Measurements from ENCODE around the gene ACTG1. TPM values are rescaled to one million over a fixed set of nuclear protein-coding genes. Genes with fewer than 3 reads are reported as not detected.

The ACTG1 gene
- total and polyA plus RNA-seq, 9 of the 15 experiments (the other 6 are each of a cell fraction or from before 2014, with no cell fraction given), result 224 to 1,775 (median 568) TPM

DNA sequence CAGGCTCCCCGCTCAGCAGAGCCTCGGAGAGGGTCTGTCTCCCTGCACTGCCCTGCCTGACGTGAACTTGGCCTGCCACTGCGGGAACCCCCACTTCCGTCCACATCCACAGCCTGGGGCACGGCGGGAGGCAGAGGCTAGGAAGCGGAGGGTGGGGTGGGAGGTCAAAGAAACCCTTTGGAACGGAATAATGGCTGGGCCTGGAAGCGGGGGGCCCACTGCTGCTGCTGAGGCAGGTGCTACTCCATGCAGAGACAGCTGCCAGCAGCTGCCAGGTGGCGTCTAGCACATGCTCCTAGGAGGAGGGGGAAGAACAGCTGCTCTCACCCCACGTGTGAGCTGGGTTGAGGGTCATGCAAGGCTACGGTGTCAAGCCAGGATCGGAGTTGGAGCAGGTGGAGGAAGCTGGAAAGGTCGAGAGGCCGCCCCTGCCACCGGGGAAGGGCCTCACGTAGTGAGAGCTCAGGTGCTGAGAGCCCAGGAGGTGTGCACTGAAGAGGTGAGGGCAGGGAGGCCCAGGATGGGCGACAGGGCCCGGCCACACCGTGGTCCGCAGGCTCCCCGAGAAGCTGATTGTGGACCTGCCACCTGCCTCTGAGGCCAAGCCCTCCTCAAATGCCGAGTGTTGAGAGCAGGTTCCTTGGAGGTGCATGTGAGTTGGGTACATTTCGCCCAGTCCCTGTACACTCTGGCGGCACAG lies 25.4 kb upstream of the ACTG1 start (continued):
- TF ChIP-seq ZNF778 (CRISPR knock-in tag; IDR thresholded peaks at IDR 0.05) (no peak), ZNF143 (CRISPR knock-in tag; IDR thresholded peaks at IDR 0.05) (no peak), BRD9 (IDR thresholded peaks at IDR 0.05; ENCODE audit: low read depth, partially characterized antibody) (no peak)

DNA sequence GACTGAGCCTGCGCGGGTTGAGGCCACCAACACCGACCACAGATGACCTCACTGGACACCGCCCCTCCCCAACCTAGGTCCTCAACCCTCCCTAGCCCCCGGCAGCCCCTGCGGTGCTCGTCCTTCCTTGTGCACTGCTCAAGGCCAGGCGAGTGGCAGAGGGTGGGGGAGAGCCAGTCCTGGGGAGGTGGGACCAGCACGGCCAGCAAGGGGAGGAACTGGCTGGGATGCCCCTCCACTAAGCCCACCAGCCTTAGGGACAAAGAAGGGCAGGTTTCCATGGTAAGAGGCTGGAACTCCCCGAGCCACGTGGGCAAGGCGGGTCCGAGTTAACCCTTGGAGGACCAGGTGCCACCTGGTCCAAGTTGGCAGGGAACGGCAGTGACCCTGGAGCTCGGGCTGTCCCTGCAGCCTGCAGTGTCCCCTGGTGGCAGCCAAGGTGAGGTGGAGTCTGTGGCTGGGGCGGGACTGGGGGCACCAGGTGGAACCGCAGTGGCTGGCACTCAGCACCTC lies 24.8 kb upstream of the ACTG1 start:
- H4K20me1 ChIP-seq (replicated peaks; ENCODE audit: control insufficient read depth, insufficient read depth, low read length), result peaks cover 13% of the 10 kb centered on the region; the same call in 1 of the 2 replicates
- peaks cover 4% of the 10 kb centered on the region for H3K9me1 ChIP-seq (ENCODE audit: control insufficient read depth, insufficient read depth, low read length)
- H3K4me2 ChIP-seq (ENCODE audit: insufficient read depth, low read length), result no peak overlapping the region
- no peaks in the 10 kb centered on the region for H3K9me3 ChIP-seq (replicated peaks; ENCODE audit: control insufficient read depth, insufficient read depth, low read depth, low read length)
- peak overlapping the region in 1 of 2 experiments; percentile 35; a peak in 1 of 4 replicates for H3K9ac ChIP-seq (ENCODE audit: insufficient read depth in 1 of 2, low read depth in 2 of 2, low read length in 2 of 2)
- BruUV-seq (replicated peaks), result no TSS peak
- no peak overlapping the region for H2AFZ ChIP-seq (ENCODE audit: low read depth, low read length)
- FAIRE-seq, result no peak
- H3K27me3 ChIP-seq (ENCODE audit: control insufficient read depth in 2 of 2, insufficient read depth in 2 of 2, low read length in 2 of 2), result no peaks in the 10 kb centered on the region
- H3K79me2 ChIP-seq (ENCODE audit: control insufficient read depth, insufficient read depth, low read length), result no peaks in the 10 kb centered on the region
- POLR2A ChIA-PET, result interaction anchor here (1.5 to 4.0 kb wide), 2 partner anchors 14 to 15 kb away, joined by 3 to 26 read pairs; partner anchors contain the start of gene FAAP100
- CTCF ChIA-PET (ENCODE audit: low intra/inter-chr PET ratio), result interaction anchor here (0.9 to 1.9 kb wide), 2 partner anchors 282 to 284 kb away, joined by 3 to 11 read pairs; no protein-coding TSS in a partner anchor
- ATAC-seq, result peak; percentile 67
- peaks cover 27% of the 10 kb centered on the region; the same call in 2 of the 3 replicates for H3K36me3 ChIP-seq (ENCODE audit: control insufficient read depth, insufficient read depth, low read length)
- H3K4me3 ChIP-seq, result no peak overlapping the region
- no peak overlapping the region for H3K27ac ChIP-seq (ENCODE audit: extremely low read depth, low read depth, low read length)
- in situ Hi-C loops (cut with MboI), result no loop called here
- intact Hi-C loops (cut with micrococcal nuclease), result no loop called here
- 59% methylated on average over 7 of the region's 17 CpGs for WGBS (ENCODE audit: insufficient coverage, low coverage, missing lambda C conversion rate)
- DNase-seq (ENCODE audit: extremely low read depth in 1 of 4, low spot score in 3 of 4), result peak in 2 of 4 experiments; percentile 54 to 59
- H3K4me1 ChIP-seq (replicated peaks in 1 of 2; ENCODE audit: control insufficient read depth in 2 of 2, insufficient read depth in 2 of 2, low read length in 2 of 2), result peaks cover 0 to 63% of the 10 kb centered on the region in 2 experiments; a peak in 2 of 5 replicates
- no peak for TF ChIP-seq SMARCE1 (IDR thresholded peaks at IDR 0.05)
- no peak for TF ChIP-seq NELFE (IDR thresholded peaks at IDR 0.05; ENCODE audit: insufficient read depth, insufficient read length)
- TF ChIP-seq NCOA1 (IDR thresholded peaks at IDR 0.05; ENCODE audit: low read depth), result no peak
- peak; percentile 28; the same call in 1 of the 2 replicates for TF ChIP-seq SMC3 (conservative IDR thresholded peaks at IDR 0.05; ENCODE audit: insufficient read depth, low read depth, low read length)
- no peak for TF ChIP-seq YY1 (IDR thresholded peaks at IDR 0.05; ENCODE audit: borderline replicate concordance in 1 of 3, control insufficient read depth in 1 of 3, extremely low read depth in 1 of 3, insufficient read depth in 3 of 3, insufficient read length in 1 of 3, insufficient replicate concordance in 2 of 3, low read depth in 1 of 3, low read length in 2 of 3)
- peak in 1 of 2 experiments; percentile 40; a peak in 1 of 4 replicates for TF ChIP-seq RAD21 (CRISPR knock-in tag; conservative IDR thresholded peaks at IDR 0.05 in 1 of 2, IDR thresholded peaks at IDR 0.05 in 1 of 2)
- no peak for TF ChIP-seq ZNF436 (CRISPR knock-in tag; IDR thresholded peaks at IDR 0.05)
- no peak for TF ChIP-seq ZNF134 (CRISPR knock-in tag; conservative IDR thresholded peaks at IDR 0.05)
- no peak for TF ChIP-seq ZC3H4 (CRISPR knock-in tag; IDR thresholded peaks at IDR 0.05; ENCODE audit: borderline replicate concordance)
- no peak for TF ChIP-seq HDAC1 (IDR thresholded peaks at IDR 0.05)
- TF ChIP-seq, protein P1, sequence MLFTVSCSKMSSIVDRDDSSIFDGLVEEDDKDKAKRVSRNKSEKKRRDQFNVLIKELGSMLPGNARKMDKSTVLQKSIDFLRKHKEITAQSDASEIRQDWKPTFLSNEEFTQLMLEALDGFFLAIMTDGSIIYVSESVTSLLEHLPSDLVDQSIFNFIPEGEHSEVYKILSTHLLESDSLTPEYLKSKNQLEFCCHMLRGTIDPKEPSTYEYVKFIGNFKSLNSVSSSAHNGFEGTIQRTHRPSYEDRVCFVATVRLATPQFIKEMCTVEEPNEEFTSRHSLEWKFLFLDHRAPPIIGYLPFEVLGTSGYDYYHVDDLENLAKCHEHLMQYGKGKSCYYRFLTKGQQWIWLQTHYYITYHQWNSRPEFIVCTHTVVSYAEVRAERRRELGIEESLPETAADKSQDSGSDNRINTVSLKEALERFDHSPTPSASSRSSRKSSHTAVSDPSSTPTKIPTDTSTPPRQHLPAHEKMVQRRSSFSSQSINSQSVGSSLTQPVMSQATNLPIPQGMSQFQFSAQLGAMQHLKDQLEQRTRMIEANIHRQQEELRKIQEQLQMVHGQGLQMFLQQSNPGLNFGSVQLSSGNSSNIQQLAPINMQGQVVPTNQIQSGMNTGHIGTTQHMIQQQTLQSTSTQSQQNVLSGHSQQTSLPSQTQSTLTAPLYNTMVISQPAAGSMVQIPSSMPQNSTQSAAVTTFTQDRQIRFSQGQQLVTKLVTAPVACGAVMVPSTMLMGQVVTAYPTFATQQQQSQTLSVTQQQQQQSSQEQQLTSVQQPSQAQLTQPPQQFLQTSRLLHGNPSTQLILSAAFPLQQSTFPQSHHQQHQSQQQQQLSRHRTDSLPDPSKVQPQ (CRISPR knock-in tag; IDR thresholded peaks at IDR 0.05; ENCODE audit: borderline replicate concordance), result no peak
- TF ChIP-seq PTTG1 (tag; IDR thresholded peaks at IDR 0.05; ENCODE audit: low read depth), result no peak
- no peak for TF ChIP-seq SP2 (IDR thresholded peaks at IDR 0.05; ENCODE audit: extremely low read depth, low read depth, low read length, poor library complexity, severe bottlenecking)
- TF ChIP-seq DNMT1 (IDR thresholded peaks at IDR 0.05), result no peak
- TF ChIP-seq ZNF778 (CRISPR knock-in tag; IDR thresholded peaks at IDR 0.05), result no peak

Measured in K562 (cell line).